HepG2 (cell line): Measurements from ENCODE around the gene BCLAF1. TPM values are rescaled to one million over a fixed set of nuclear protein-coding genes. Genes with fewer than 3 reads are reported as not detected.

Experiments used
- CBX1 ChIP-seq: IDR thresholded peaks from one replicate; pipeline ENCODE4 v1.6.1; 2016; ENCODE audit warnings: antibody characterized with exemption, low read depth
- DPF2 ChIP-seq: sonication (generic); formaldehyde crosslinking; IDR thresholded peaks from 2 replicates; pipeline ENCODE4 v1.4.0; 2020; ENCODE audit warnings: mild to moderate bottlenecking, low read depth, missing genetic modification reagents, borderline replicate concordance
- DR1 ChIP-seq: sonication (generic); formaldehyde crosslinking; IDR thresholded peaks from 2 replicates; pipeline ENCODE4 v1.8.0; 2021; ENCODE audit warnings: mild to moderate bottlenecking, missing genetic modification reagents, inconsistent platforms
- KLF9 ChIP-seq: IDR thresholded peaks from 2 replicates; pipeline ENCODE4 v1.6.1; 2016; ENCODE audit warnings: low read depth
- MXI1 ChIP-seq: IDR thresholded peaks from 3 replicates; pipeline ENCODE4 v1.6.1; 2012; ENCODE audit warnings: low read depth, low read length, inconsistent platforms, borderline replicate concordance
- NCOR1 ChIP-seq: fragments of 200-600 bp; sonication (generic); IDR thresholded peaks from 2 replicates; pipeline ENCODE4 v1.7.0; 2017; ENCODE audit warnings: antibody characterized with exemption, low read length, borderline replicate concordance
- NFKB2 ChIP-seq: sonication (generic); formaldehyde crosslinking; IDR thresholded peaks from 2 replicates; pipeline ENCODE4 v1.4.0; 2020; ENCODE audit warnings: missing genetic modification reagents, borderline replicate concordance
- POLR2AphosphoS5 ChIP-seq: IDR thresholded peaks from 2 replicates; pipeline ENCODE4 v1.6.1; 2012; ENCODE audit warnings: low read depth, low read length
- SALL2 ChIP-seq: sonication (generic); formaldehyde crosslinking; IDR thresholded peaks from 2 replicates; pipeline ENCODE4 v1.8.1; 2023; ENCODE audit warnings: mild to moderate bottlenecking, missing genetic modification reagents, inconsistent platforms
- SRSF1 ChIP-seq: fragments of 200-400 bp; formaldehyde crosslinking; optimal IDR thresholded peaks from 2 replicates; pipeline ENCODE3; 2017; ENCODE audit warnings: mild to moderate bottlenecking, low read depth, low read length, moderate library complexity
- TP53 ChIP-seq: sonication (generic); formaldehyde crosslinking; conservative IDR thresholded peaks from 2 replicates; pipeline ENCODE4 v1.4.0; 2020; ENCODE audit warnings: missing genetic modification reagents
- ZBTB20 ChIP-seq: sonication (generic); formaldehyde crosslinking; IDR thresholded peaks from 2 replicates; pipeline ENCODE4 v1.8.1; 2023; ENCODE audit warnings: missing genetic modification reagents, low read depth, mild to moderate bottlenecking, borderline replicate concordance
- ZNF317 ChIP-seq: sonication (generic); formaldehyde crosslinking; IDR thresholded peaks from 2 replicates; pipeline ENCODE4 v1.5.0; 2020; ENCODE audit warnings: mild to moderate bottlenecking, missing genetic modification reagents
- ZNF343 ChIP-seq: sonication (generic); formaldehyde crosslinking; IDR thresholded peaks from 2 replicates; pipeline ENCODE4 v1.4.0; 2020; ENCODE audit warnings: mild to moderate bottlenecking, missing genetic modification reagents
- ZNF441 ChIP-seq: sonication (generic); formaldehyde crosslinking; IDR thresholded peaks from 2 replicates; pipeline ENCODE4 v1.7.0; 2021; ENCODE audit warnings: missing genetic modification reagents, borderline replicate concordance
- ZNF629 ChIP-seq: sonication (generic); formaldehyde crosslinking; conservative IDR thresholded peaks from 2 replicates; pipeline ENCODE4 v1.5.0; 2020; ENCODE audit warnings: missing genetic modification reagents
- ZNF768 ChIP-seq: sonication (generic); formaldehyde crosslinking; IDR thresholded peaks from 2 replicates; pipeline ENCODE4 v1.4.0; 2020; ENCODE audit warnings: missing genetic modification reagents
- ZNF792 ChIP-seq: IDR thresholded peaks from 2 replicates; pipeline ENCODE4 v1.6.1; 2016
- ZNF879 ChIP-seq: sonication (generic); formaldehyde crosslinking; IDR thresholded peaks from 2 replicates; pipeline ENCODE4 v1.8.1; 2023; ENCODE audit warnings: missing genetic modification reagents
- polyA plus RNA-seq, 8 experiments: library from polyadenylated mRNA; depleted of rRNA in 3 of 8; stranded (reverse) in 7 of 8; unstranded in 1 of 8; fragments of >200 nt; fragmentation: Illumina TruSeq in 4 of 8; extraction: Trizol in 4 of 8; gene quantifications; 2 replicates each; pipeline versions ENCODE4 v1.2.1 to v1.2.3, GENCODE V29; 2011 to 2016; ENCODE audit warnings: low read depth in 4 of 8, missing spikeins in 1 of 8, mixed read lengths in 1 of 8; ENCODE audit not compliant: insufficient read depth in 1 of 8
- total RNA-seq, 5 experiments: library from RNA; depleted of rRNA; stranded (reverse); fragments of >200 nt; fragmentation: Illumina TruSeq; extraction: Trizol; gene quantifications; 2 replicates each; pipeline ENCODE4 v1.2.3, GENCODE V29; 2016; ENCODE audit warnings: low read depth in 1 of 5
- TF ChIP-seq, protein P1 (sequence below): sonication (generic); formaldehyde crosslinking; IDR thresholded peaks from 2 replicates; pipeline ENCODE4 v1.8.0; 2022; ENCODE audit warnings: missing genetic modification reagents, mild to moderate bottlenecking, moderate library complexity, borderline replicate concordance
- TF ChIP-seq, protein P2 (sequence below): sonication (generic); formaldehyde crosslinking; IDR thresholded peaks from 2 replicates; pipeline ENCODE4 v1.4.0; 2020; ENCODE audit warnings: mild to moderate bottlenecking, missing genetic modification reagents
- TF ChIP-seq, protein P3 (sequence below): sonication (generic); formaldehyde crosslinking; IDR thresholded peaks from 2 replicates; pipeline ENCODE4 v1.9.0; 2021; ENCODE audit warnings: missing genetic modification reagents, borderline replicate concordance

Gene BCLAF1
- total and polyA plus RNA-seq, 2 of the 13 experiments (the other 11 are each of a cell fraction or from before 2014, with no cell fraction given), result 55.3 to 292 TPM

DNA sequence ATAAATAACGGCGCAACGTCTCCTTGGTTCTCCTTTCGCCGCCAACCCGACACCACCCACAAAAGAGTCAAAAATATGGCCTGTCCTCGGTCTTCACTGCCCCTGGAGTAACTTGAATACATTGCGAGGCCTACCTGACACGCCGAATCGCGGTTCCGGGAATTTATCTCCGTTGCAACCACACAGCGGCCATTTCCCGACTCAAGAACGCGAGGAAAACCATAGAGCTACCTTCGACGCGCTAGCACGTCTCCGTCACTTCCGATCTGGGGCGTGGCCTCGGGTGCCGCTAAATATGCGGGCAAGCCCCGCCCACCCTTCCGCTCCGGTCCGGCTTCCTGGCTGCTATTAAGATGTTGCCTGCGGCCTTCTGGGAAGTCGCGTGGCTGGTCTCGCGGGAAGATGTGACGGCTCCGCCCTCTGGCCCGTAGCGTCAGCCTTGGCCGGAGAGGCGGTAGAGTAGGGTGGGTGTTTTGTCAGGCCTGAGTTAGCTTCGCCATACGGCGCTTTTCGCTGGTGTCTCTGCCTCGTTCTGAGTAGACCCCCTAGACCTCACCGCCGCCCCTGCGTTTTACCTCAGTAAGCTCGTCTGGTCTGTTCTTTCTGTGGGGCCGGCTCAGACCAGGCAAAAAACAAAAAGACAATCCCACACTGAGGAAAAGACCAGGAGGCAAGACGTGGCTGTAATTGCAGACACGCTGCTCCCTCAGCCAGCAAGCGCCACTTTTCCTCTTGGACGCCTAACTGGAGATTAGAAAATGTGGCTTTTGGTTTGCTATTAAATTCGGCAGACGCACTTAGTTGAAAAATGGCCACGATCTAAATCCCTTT lies at the start of gene BCLAF1 (continued):
- TF ChIP-seq, protein P1, sequence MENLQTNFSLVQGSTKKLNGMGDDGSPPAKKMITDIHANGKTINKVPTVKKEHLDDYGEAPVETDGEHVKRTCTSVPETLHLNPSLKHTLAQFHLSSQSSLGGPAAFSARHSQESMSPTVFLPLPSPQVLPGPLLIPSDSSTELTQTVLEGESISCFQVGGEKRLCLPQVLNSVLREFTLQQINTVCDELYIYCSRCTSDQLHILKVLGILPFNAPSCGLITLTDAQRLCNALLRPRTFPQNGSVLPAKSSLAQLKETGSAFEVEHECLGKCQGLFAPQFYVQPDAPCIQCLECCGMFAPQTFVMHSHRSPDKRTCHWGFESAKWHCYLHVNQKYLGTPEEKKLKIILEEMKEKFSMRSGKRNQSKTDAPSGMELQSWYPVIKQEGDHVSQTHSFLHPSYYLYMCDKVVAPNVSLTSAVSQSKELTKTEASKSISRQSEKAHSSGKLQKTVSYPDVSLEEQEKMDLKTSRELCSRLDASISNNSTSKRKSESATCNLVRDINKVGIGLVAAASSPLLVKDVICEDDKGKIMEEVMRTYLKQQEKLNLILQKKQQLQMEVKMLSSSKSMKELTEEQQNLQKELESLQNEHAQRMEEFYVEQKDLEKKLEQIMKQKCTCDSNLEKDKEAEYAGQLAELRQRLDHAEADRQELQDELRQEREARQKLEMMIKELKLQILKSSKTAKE (CRISPR knock-in tag), result no peak
- TF ChIP-seq ZNF317 (CRISPR knock-in tag), result peak; percentile 6
- TF ChIP-seq ZNF343 (CRISPR knock-in tag), result 0 out of 2 replicates have a peak, but pooled peaks have one; percentile 26
- TF ChIP-seq CBX1, result peak; percentile 87
- TF ChIP-seq, protein P2, sequence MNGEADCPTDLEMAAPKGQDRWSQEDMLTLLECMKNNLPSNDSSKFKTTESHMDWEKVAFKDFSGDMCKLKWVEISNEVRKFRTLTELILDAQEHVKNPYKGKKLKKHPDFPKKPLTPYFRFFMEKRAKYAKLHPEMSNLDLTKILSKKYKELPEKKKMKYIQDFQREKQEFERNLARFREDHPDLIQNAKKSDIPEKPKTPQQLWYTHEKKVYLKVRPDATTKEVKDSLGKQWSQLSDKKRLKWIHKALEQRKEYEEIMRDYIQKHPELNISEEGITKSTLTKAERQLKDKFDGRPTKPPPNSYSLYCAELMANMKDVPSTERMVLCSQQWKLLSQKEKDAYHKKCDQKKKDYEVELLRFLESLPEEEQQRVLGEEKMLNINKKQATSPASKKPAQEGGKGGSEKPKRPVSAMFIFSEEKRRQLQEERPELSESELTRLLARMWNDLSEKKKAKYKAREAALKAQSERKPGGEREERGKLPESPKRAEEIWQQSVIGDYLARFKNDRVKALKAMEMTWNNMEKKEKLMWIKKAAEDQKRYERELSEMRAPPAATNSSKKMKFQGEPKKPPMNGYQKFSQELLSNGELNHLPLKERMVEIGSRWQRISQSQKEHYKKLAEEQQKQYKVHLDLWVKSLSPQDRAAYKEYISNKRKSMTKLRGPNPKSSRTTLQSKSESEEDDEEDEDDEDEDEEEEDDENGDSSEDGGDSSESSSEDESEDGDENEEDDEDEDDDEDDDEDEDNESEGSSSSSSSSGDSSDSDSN (CRISPR knock-in tag), result peak; percentile 75; the same call in 1 of the 2 replicates
- peak; percentile 63 for TF ChIP-seq ZNF768
- peak; percentile 77 for TF ChIP-seq SRSF1
- no peak; the same call in 1 of the 2 replicates for TF ChIP-seq KLF9 (CRISPR knock-in tag)
- TF ChIP-seq, protein P3, sequence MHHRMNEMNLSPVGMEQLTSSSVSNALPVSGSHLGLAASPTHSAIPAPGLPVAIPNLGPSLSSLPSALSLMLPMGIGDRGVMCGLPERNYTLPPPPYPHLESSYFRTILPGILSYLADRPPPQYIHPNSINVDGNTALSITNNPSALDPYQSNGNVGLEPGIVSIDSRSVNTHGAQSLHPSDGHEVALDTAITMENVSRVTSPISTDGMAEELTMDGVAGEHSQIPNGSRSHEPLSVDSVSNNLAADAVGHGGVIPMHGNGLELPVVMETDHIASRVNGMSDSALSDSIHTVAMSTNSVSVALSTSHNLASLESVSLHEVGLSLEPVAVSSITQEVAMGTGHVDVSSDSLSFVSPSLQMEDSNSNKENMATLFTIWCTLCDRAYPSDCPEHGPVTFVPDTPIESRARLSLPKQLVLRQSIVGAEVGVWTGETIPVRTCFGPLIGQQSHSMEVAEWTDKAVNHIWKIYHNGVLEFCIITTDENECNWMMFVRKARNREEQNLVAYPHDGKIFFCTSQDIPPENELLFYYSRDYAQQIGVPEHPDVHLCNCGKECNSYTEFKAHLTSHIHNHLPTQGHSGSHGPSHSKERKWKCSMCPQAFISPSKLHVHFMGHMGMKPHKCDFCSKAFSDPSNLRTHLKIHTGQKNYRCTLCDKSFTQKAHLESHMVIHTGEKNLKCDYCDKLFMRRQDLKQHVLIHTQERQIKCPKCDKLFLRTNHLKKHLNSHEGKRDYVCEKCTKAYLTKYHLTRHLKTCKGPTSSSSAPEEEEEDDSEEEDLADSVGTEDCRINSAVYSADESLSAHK (CRISPR knock-in tag), result no peak
- TF ChIP-seq TP53 (CRISPR knock-in tag), result no peak; the same call in 1 of the 2 replicates
- TF ChIP-seq ZNF792 (CRISPR knock-in tag), result peak; percentile 47; the same call in 1 of the 2 replicates
- peak; percentile 2; the same call in 1 of the 2 replicates for TF ChIP-seq ZNF629 (CRISPR knock-in tag)
- TF ChIP-seq SALL2 (CRISPR knock-in tag), result no peak
- TF ChIP-seq ZNF441 (CRISPR knock-in tag), result no peak; the same call in 1 of the 2 replicates
- TF ChIP-seq ZBTB20 (CRISPR knock-in tag), result 0 out of 2 replicates have a peak, but pooled peaks have one; percentile 51
- TF ChIP-seq MXI1, result peak; percentile 88; the same call in 2 of the 3 replicates
- peak; percentile 99 for TF ChIP-seq POLR2AphosphoS5
- TF ChIP-seq DR1, result peak; percentile 100
- peak; percentile 78; the same call in 1 of the 2 replicates for TF ChIP-seq NFKB2 (CRISPR knock-in tag)
- no peak for TF ChIP-seq DPF2 (CRISPR knock-in tag)
- no peak for TF ChIP-seq ZNF879 (CRISPR knock-in tag)
- no peak for TF ChIP-seq NCOR1
